ENCODE results near the gene IL11. TPM values are rescaled to one million over a fixed set of nuclear protein-coding genes. Genes with fewer than 3 reads are reported as not detected.

The IL11 gene
- total and polyA plus RNA-seq, 7 donors, result 0.06 TPM; not detected in 6

- no peak for ATAC-seq
- WGBS, 3 donors, result 73 to 76% (median 75%) methylated on average over 14 of the region's 14 CpGs
Observed at GRCh38 chr19:55325172-55325571, 45.1 kb downstream of the IL11 start, which contains the start of gene TMEM150B. TMEM150B (minus strand) TSS chr19:55325341; CDS start chr19:55321036, 4,305 bp downstream.

GRCh38 chr19:55324662-55325061 is 45.6 kb downstream of the IL11 start:
- Histone ChIP-seq H3K4me1 (no peaks in the 10 kb centered on the region), H3K27ac (no peak overlapping the region), H3K36me3 (ENCODE audit: insufficient read depth in 1 of 2, low read depth in 1 of 2) (no peaks in the 10 kb centered on the region), H3K27me3 (ENCODE audit: insufficient read depth in 3 of 3, low read length in 2 of 3) (peaks cover 0 to 10% (median 0%) of the 10 kb centered on the region in 3 donors), H3K9me3 (no peaks in the 10 kb centered on the region), H3K4me3 (peak overlapping the region; percentile 15)
- TF ChIP-seq CTCF (IDR thresholded peaks at IDR 0.05), result no peak
- WGBS, 3 donors, result 75 to 87% (median 83%) methylated on average over 6 of the region's 6 CpGs
- intact Hi-C loops (cut with DNase I), result no loop called here
- DNase-seq, result no peak
- ATAC-seq, result no peak

More at GRCh38 chr19:55325172-55325571, 45.1 kb downstream of the IL11 start, which contains the start of gene TMEM150B:
- intact Hi-C loops (cut with DNase I), result no loop called here
- no peaks in the 10 kb centered on the region for H3K9me3 ChIP-seq
- H3K27me3 ChIP-seq (ENCODE audit: insufficient read depth in 3 of 3, low read length in 2 of 3), result peaks cover 0 to 10% (median 0%) of the 10 kb centered on the region in 3 donors
- no peak for TF ChIP-seq CTCF (IDR thresholded peaks at IDR 0.05)
- no peaks in the 10 kb centered on the region for H3K36me3 ChIP-seq (ENCODE audit: insufficient read depth in 1 of 2, low read depth in 1 of 2)
- H3K4me1 ChIP-seq, result no peaks in the 10 kb centered on the region
- no peak for DNase-seq
- H3K4me3 ChIP-seq, result peak within 1 kb of the TSS; percentile 15
- no peak within 1 kb of the TSS for H3K27ac ChIP-seq

GRCh38 chr19:55322204-55322885 is 47.9 kb downstream of the IL11 start:
- no peak for DNase-seq
- no peak for ATAC-seq
- H3K4me3 ChIP-seq, result no peak overlapping the region
- H3K27me3 ChIP-seq (ENCODE audit: insufficient read depth in 3 of 3, low read length in 2 of 3), result peaks cover 0 to 10% (median 0%) of the 10 kb centered on the region in 3 donors
- 54 to 67% (median 61%) methylated on average over 11 to 12 of the region's 12 CpGs for WGBS, 3 donors
- no peak for TF ChIP-seq CTCF (IDR thresholded peaks at IDR 0.05)
- no peaks in the 10 kb centered on the region for H3K9me3 ChIP-seq
- H3K27ac ChIP-seq, result no peak overlapping the region
- intact Hi-C loops (cut with DNase I), result no loop called here
- H3K4me1 ChIP-seq, result no peaks in the 10 kb centered on the region
- H3K36me3 ChIP-seq (ENCODE audit: insufficient read depth in 1 of 2, low read depth in 1 of 2), result no peaks in the 10 kb centered on the region

GRCh38 chr19:55321466-55322137 is 48.7 kb downstream of the IL11 start:
- intact Hi-C loops (cut with DNase I), result no loop called here
- WGBS, 3 donors, result 71 to 77% (median 73%) methylated on average over 8 to 9 of the region's 9 CpGs

More at GRCh38 chr19:55321466-55322137, 48.7 kb downstream of the IL11 start:
- H3K36me3 ChIP-seq (ENCODE audit: insufficient read depth in 1 of 2, low read depth in 1 of 2), result no peaks in the 10 kb centered on the region
- no peak for DNase-seq
- TF ChIP-seq CTCF (IDR thresholded peaks at IDR 0.05), result no peak
- no peak overlapping the region for H3K27ac ChIP-seq
- H3K4me1 ChIP-seq, result no peaks in the 10 kb centered on the region
- no peak for ATAC-seq
- H3K4me3 ChIP-seq, result no peak overlapping the region
- no peaks in the 10 kb centered on the region for H3K9me3 ChIP-seq
- peaks cover 0 to 10% (median 0%) of the 10 kb centered on the region in 3 donors for H3K27me3 ChIP-seq (ENCODE audit: insufficient read depth in 3 of 3, low read length in 2 of 3)
